ENCODE data around the gene PES1.
"Not testable (repeated sequence)": the region's sequence is repeated elsewhere in the genome, so short reads cannot be mapped to it uniquely, and the experiment has no call there.

The PES1 gene

DNA sequence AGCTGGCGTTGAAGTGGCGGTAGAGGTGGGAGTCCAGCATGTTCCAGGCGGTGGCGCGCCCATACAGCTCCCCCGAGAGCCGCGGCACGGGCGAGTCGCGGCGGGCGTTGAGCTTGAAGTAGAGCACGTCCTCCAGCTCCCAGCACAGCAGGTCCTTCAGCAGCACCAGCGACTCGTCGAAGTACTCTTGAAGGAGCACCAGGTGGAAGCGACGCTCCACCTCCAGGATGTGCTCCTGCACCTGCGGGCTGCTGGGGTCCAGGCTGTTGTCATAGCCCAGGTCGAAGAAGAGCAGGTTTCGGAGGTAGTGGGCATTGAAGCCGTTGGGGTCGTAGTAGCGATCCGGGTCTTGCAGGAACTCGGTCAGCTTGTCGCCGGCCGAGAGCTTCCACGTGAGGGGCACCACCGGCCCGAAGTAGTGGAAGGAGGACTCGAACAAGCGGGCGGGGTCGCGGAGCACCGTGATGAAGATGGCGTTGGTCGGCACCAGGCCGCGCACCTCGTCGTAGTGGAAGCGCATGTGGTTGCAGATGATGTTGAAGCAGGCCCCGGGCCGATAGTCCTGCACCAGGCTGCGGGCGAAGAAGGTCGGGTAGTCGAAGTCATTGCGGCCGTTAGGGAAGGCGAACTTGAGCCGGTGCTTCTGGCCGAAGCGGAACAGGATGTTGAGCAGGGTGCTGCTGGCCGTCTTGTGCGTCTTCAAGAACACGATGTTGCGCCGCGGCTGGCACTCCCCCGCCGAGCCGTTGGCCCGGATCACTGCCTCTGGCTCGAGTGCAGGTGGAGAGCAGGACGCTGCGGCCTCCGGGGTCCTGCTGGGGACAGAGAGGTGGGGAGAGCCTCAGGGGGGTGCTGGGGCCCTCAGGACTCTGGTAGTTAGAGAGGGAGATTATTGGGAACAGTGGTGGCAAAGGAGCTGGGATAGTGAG is 36.2 kb downstream of the PES1 start:
- DNase-seq (ENCODE audit: low read depth, low spot score) = no peak

DNA sequence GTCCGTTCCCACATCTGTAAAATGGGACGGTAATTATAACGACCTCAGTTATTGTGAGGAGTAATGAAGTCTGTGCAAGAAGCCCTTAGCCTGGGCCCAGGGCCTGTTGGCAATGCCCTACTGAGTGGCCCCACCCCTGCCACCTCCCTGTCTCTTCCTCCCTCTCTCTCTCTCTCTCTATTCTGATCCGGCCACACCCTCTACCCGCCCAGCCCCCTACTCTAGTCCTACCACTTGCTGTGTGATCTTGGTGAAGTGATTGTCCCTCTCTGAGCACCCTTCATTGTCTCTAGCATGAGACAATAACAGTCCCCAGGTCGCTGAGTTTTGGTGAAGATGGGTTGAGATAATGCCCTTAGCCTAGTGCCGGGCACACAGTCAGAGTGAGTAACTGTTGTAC is 37.7 kb downstream of the PES1 start:
- DNase-seq (ENCODE audit: low read depth, low spot score) = no peak

DNA sequence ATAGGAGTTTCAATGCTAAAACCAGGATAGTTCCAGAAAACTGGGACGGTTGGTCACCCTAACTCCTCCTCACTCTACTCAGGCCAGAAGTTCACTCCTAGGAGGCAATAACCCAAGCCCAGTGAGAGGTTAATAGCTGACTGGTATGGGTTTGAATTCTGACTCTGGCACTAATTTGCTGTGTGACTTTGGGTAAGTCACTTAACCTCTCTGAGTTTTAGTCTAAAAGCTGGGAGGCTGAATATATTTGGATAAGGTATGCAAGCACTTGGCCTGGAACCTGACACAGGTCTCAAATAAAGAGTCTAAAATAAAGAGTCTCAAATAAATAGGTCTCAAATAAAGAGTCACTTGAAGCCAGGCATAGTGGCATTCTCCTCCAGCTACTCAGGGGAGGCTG is 39.0 kb downstream of the PES1 start:
- no peak for DNase-seq (ENCODE audit: low read depth, low spot score)

DNA sequence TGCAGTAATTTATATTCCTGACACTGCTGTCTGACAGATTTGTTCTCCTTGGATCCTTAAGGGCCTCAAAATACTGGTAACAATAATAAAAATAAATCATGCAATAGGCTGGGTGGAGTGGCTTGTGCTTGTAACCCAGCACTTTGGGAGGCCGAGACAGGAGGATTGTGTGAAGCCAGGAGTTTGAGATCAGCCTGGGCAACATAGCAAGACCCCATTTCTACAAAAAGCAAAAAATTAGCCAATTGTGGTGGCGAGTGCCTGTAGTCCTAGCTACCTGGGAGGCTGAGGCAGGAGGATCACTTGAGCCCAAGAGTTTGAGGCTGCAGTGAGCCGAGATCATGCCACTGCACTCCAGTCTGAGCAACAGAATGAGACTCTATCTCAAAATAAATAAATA is 39.9 kb downstream of the PES1 start:
- not testable (repeated sequence) for DNase-seq (ENCODE audit: low read depth, low spot score)

DNA sequence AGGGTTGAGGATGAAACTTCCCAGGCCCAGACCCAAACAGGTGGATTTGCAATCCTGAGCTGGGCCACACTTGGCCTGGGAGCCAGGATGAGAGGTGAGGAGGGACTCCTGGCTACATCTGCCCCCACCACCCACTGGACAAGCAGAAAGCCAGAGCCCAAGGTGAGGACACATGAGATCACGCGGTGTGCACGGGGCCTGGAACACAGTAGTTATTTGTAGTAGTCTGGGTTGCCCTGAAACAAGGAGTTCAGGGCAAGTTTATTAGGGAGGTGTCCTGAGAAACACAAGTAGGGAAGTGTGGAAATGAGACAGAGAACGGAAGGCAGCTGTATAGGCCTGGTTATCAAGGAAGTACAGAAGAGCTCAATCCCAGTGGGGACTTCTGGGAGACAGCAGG is 44.5 kb downstream of the PES1 start:
- no peak for DNase-seq (ENCODE audit: low read depth, low spot score)

DNA sequence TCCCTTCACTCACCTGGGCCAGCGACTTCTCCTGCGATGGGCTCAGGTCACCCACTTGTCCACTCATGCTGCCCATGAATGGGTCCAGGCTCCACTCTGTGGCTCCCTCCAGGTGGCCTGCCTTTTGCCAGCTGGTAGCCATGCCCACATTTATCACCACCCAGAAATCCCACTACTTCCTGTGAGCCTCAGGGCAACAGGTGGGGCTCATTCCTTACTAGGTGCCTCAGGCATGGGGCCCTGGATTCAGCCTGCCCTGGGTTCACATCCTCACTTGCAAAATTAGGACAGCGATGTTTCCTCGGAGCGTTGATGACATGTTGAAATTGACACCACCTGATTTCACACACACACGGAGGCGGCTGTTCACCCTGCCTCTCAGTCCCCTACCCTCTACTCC is 45.1 kb downstream of the PES1 start, which contains the start of gene SEC14L6:
SEC14L6 (minus strand) TSS at position 126 of the 400 bp plus-strand sequence; CDS start at position 67, 59 bp downstream.
- DNase-seq (ENCODE audit: low read depth, low spot score) = no peak

DNA sequence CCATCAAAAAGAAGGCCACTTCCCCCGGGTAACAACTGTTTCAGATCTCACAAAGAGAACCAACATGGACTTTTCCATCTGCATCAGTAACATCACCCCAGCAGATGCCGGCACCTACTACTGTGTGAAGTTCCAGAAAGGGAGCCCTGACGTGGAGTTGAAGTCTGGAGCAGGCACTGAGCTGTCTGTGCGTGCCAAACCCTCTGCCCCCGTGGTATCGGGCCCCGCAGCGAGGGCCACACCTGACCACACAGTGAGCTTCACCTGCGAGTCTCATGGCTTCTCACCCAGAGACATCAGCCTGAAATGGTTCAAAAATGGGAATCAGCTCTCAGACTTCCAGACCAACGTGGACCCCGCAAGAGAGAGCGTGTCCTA is 48.9 kb downstream of the PES1 start:
- DNase-seq (ENCODE audit: low read depth, low spot score) = no peak

DNA sequence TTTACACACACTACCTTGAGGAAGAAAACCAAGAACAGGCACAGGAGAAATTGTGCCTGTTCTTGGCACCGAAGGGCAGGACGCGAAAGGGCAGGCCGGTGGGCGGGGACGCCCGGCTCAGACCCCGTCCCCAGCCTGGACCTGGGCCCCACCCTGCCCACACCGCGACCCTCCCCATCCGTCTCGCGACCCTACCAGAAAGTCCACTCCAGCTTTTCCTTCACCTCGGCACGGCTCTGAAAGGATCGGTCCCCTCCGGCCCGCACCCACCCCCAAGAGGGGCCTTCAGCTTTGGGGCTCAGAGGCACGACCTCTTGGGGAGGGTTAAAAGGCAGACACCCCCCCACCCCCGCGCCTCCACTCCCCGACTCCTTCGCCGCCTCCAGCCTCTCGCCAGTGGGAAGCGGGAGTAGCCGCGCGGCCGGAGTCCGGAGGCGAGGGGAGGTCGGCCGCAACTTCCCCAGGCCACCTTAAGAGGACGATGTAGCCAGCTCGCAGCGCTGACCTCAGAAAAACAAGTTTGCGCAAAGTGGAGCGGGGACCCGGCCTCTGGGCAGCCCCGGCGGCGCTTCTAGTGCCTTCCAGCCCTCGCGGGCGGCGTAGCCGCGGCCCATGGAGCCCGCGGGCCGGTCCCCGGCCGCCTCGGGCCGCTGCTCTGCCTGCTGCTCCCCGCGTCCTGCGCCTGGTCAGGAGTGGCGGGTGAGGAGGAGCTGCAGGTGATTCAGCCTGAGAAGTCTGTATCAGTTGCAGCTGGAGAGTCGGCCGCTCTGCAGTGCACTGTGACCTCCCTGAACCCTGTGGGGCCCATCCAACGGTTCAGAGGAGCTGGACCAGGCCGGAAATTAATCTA is 49.5 kb downstream of the PES1 start:
- DNase-seq (ENCODE audit: low read depth, low spot score) = no peak

DNA sequence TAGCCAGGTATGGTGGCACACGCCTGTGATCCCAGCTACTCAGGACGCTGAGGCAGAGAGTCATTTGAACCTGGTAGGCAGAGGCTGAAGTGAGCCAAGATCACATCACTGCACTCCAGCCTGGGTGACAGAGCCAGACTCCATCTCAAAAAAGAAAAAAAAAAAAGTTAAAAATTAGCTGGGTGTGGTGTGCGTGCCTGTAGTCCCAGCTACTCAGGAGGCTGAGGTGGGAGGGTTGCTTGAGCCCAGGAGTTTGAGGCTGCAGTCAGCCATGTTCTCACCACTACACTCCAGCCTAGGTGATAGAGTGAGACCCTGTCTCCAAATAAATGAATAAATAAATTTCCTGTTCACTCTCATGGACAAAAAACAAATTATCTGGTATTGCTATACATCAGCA is 50.2 kb downstream of the PES1 start:
- DNase-seq (ENCODE audit: low read depth, low spot score) = not testable (repeated sequence)

DNA sequence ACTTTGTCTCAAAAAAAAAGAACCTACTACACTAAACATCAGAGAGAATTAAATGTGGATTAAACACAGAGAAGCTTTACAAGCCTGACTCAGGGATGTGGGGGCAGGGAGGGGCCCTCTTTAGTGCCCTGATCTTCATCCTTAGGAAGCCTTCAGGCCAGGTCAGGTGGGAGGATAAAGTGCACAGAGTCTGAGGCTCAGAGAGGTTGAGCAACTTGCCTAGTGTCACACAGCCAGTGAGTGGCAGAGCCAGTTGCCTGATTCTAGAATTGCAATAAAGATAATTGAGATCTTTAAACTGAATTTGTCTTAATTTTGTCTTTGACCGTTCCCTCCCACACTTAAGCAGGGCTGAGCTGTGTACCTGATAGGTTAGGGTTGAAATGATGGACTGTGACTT is 52.3 kb downstream of the PES1 start:
- no peak for DNase-seq (ENCODE audit: low read depth, low spot score)

DNA sequence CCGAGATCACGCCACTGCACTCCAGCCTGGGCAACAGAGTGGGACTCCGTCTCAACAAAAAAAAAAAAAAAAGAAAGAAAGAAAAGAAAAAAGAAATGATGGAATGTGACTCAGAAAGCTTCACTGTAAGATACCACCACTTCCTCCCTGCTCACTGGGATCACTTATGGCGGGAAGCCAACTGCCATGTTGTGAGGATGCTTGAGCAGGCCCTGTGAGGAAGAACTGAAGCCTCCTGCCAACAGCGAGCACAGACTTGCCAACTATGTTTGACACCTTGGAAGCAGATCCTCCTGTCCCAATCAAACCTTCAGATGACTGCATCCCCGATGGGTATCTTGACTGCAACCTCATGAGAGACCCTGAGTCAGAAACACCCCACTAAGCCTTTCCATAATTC is 53.4 kb downstream of the PES1 start:
- no peak for DNase-seq (ENCODE audit: low read depth, low spot score)

DNA sequence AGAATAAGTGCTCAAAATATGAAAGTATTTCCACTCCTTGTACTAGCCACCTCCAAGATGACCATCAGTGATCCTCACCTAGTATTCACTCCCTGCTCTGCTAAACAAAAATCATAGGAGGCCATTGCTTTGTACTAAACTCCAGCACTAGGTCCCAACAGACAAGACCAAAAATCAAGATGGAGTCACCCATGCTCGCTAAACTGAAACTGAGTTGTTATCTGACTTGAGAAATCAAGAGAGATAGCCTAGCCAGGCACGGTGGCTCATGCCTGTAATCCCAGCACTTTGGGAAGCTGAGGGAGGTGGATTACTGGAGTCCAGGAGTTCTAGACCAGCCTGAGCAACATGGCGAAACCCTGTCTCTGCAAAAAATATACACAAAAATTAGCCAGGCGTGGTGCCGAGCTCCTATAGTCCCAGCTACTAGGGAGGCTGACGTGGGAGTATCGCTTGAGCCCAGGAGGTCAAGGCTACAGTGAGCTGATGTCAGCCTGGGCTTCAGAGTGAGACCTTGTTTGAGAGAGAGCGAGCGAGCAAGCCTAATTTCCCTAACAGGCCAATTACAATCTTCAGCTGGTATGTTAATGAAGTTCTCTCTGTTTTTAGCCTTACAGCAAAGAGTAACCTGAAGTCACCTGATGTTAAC is 54.5 kb downstream of the PES1 start:
- DNase-seq (ENCODE audit: low read depth, low spot score) = no peak

DNA sequence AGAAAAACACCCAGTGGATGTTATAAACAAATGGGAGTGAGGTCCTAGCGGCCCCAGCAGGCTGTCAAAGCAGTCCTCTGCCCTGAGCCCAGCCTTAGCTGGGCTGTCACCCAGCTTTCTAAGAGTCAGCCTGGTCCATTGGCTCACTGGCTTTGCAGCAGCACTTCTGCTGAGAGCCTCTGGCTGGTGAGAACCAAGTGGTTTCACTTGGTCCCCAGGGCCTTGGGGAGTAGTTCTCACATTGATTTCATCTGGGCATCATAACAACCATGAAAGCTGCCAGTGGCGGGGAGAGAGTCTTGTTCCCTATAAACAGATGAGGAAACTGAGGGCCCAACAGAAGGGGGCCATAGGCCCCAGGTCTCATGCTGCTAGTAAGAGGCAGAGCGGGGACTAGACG is 56.5 kb downstream of the PES1 start:
- no peak for DNase-seq (ENCODE audit: low read depth, low spot score)

DNA sequence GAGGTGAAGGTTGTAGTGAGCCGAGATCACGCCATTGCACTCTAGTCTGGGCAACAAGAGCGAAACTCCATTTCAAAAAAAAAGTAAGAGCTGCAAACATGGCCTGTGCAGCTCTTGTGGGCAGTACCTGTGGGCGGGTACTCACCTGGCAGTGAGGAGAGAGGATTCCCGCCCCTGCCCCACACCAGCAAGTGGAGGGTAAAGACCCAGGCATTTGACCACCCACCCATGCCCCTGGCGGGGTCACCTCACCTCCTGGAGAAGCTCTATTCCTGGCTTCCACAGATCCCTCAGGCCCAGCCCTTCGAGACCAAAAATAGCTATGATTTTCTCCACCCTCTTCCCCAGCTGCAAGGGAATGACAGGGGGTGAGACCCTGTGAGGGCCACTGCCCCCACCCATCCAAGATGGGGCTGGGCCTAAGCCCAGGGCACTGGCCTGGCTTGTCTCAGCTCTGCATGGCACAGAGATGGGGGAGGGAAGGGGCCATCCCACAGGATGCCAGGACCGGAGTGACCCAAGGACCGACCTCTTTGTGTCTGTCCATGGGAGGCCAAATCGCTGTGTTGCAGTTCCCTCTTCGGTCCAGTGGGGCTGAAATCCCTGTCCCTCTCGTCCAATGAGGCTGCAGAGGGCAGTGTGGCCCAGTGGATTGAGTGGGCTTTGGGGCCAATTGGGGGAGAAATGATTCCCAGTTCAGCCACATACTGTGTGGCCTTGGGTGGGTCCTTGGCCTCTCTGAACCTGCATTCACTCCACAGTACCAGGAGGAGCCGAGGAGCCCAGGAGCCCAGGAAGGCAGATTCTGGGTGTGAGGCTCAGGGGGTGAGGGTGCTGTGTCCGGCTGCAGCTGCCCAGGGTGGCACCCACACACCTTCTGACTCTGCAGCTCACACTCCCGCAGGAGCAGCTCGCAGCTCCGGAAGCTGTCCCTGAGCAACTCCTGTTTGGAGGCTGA is 59.8 kb downstream of the PES1 start:
- no peak for DNase-seq (ENCODE audit: low read depth, low spot score)

DNA sequence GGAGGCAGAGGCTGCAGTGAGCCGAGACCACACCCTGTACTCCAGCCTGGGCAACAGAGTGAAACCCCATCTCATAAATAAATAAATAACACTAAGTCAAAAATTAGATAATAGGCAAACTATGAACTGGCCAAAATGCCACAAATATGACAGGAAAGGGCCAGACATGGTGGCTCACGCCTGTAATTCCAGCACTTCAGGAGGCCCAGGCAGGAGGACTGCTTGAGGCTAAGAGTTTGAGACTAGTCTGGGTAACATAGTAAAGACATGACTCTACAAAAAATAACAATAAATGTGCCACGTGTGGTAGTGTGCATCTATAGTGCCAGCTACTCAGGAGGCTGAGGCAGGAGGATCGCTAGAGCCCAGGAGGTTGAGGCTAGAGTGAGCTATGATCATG is 65.1 kb downstream of the PES1 start:
- DNase-seq (ENCODE audit: low read depth, low spot score) = no peak

Measured in brain pericyte (primary cell).